OCI-LY3 (cell line): Measurements from ENCODE around the gene CAMTA1.

Experiments used
- EZH2phosphoT487 ChIP-seq: fragments of 200-600 bp; shearing (Covaris generic); IDR thresholded peaks from 2 replicates; pipeline ENCODE4 v1.6.1; 2018; ENCODE audit warnings: antibody characterized with exemption, mixed run types, low read depth
- TF ChIP-seq, protein P1 (sequence below): fragments of 200-600, 300-600 bp; sonication (generic); IDR thresholded peaks from 2 replicates; pipeline ENCODE4 v1.5.1; 2014; ENCODE audit warnings: antibody characterized with exemption, low read length, low read depth

DNA sequence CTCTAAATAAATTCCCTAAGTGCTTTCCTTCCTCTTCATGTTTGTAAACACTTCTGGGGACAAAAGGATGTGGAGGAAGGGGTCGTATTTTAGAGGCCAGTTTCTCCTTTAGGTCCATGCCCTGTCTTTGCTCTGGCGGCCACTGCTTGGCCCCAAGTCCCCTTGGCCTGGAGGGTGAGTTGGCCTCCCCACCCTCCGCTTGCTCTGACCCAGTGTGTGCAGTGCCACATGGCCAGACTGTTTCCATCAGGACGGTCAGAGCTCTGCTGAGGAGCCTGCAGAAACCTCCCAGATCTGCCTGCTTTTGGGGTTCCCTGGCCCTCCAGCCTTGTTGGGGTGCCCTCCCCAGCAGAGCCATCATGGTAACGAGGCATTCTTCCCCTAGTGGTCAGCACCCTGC, 127.8 kb downstream of the CAMTA1 start:
- TF ChIP-seq, protein P1, sequence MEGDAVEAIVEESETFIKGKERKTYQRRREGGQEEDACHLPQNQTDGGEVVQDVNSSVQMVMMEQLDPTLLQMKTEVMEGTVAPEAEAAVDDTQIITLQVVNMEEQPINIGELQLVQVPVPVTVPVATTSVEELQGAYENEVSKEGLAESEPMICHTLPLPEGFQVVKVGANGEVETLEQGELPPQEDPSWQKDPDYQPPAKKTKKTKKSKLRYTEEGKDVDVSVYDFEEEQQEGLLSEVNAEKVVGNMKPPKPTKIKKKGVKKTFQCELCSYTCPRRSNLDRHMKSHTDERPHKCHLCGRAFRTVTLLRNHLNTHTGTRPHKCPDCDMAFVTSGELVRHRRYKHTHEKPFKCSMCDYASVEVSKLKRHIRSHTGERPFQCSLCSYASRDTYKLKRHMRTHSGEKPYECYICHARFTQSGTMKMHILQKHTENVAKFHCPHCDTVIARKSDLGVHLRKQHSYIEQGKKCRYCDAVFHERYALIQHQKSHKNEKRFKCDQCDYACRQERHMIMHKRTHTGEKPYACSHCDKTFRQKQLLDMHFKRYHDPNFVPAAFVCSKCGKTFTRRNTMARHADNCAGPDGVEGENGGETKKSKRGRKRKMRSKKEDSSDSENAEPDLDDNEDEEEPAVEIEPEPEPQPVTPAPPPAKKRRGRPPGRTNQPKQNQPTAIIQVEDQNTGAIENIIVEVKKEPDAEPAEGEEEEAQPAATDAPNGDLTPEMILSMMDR: no peak
- no peak for TF ChIP-seq EZH2phosphoT487
